Stimulated activated CD8-positive, alpha-beta memory T cell treated with anti-CD3 and anti-CD28 coated beads, Interleukin-12 subunit alpha, Interleukin-12 subunit beta, amount 100 ng/mL, for 1 hour (primary cell): ENCODE measurements around the gene MEX3C.

Experiments used
- DNase-seq: peaks from one replicate; pipeline ENCODE4 v3.0.0-alpha.2; 2020; ENCODE audit warnings: low read depth

MEX3C gene

DNA sequence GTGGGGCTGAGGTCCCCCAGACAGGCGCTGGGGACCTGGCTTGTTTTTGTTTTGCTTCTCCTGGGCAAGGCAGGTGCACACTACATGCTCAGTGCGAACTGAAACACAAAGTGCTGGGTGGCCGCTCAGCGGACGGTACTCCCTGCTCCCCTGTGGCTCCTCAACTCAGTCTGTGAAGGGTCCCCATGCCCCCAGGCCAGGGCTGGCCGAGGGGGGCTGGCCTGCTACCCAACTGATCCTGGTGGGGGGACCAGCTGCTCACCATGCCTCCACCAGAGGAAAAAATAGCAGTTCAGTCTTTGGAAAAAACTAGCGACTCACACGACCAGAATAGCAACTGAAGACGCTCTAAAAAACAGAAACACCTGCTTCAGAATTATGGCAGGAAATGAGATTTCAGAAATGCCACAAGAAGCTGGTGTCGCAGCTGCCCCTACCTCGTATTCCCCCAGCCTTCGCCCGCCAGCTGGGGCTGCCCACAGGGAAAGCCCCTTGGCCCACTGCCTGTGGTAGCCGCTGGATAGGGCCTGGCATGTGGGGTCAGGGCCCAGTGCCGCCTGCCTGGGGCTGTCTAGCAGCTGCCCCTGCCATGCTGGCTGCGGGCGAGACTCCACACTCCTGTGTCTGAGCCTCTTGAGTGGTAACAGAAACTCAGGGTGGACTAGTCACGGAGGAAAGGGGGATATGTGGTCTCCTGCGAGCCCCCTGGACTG, 43.7 kb downstream of the MEX3C start:
- peak; percentile 28 for DNase-seq

DNA sequence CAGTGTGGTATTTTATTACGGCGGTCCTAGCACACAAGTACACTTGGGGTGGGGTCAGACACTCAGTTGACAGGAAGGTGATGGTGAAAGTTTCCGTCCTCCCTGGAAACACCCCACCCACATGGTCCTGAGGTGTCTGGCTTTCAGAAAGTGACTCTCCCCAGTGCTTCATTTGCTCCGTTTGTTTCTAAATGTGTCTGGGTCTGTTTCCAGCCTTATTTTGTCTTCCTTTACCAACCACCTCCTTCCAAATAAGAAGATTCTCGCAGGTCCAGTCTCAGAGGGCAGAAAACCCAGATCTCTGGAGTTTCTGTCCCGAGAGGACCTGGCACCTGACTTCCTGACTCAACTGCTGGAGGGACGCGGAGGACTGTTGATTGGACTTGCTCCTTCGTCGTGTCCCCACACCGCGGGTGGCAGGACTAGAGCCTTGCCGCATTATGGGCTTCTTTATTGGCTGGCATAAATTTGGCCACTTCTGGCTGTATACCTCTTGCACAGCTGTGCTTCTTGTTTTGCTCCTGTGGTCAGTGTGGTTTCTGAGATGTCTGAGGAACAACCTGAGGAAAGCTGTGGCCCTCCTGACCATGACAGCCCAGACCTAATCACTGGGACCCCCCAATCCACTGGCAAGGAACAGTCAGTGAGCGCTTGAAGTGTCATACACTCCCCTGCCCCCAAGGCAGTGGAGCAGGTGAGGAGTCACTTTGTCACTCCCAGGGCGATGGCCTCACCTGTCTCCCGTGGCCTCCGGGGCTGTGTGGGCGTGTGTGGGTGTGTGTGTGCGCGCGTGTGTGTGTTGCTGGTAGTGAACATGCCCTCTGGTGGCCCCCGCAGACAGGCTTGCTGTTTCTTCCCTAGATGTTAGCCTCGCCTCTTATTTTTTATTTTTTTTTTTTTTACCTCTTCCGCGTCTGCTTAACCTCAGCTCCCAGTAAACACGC, 45.6 kb downstream of the MEX3C start:
- DNase-seq, result peak; percentile 61

DNA sequence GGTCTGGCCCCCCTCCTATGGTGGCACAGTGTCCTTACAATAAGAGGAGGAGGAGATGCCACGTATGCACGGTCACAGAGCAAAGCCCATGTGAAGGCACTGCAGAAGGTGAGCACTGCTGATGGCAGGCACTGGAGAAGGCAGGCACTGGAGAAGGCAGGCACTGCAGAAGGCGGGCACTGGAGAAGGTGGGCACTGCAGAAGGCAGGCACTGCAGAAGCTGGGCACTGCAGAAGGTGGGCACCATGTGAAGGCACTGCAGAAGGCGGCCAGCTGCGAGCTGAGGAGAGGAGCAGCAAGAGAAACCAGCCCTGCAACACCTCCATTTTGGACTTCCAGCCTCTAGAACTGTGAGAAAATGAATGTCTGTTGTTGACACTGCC, 46.3 kb downstream of the MEX3C start:
- no peak for DNase-seq

DNA sequence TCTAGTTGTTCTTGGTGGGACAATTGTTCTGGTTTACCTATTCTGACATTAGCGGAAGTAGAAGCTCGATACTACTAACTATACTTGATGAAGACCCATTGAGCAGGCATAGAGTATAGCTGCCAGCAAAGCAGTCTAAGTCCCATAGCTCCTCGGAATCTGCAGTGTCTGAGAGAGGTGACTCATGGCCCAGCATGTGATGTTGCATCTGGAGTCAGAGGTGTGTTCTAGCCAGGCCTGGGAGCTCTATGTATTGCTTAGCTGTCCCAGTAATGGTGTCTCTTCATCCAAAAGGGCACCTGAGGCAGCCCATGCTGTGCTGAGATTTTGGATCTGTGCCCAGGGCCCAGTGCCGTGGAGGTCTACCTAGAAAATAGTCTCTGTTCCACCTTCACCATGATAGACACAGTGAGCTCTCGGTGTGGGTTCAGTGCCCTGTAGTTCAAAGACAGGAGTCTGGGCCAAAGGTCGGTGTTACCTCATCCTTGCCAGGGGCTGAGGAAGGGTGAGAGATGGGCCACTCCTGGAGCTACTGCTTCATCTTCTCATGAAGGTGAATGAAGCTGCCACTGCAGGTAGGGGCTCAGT, 47.3 kb downstream of the MEX3C start:
- no peak for DNase-seq

DNA sequence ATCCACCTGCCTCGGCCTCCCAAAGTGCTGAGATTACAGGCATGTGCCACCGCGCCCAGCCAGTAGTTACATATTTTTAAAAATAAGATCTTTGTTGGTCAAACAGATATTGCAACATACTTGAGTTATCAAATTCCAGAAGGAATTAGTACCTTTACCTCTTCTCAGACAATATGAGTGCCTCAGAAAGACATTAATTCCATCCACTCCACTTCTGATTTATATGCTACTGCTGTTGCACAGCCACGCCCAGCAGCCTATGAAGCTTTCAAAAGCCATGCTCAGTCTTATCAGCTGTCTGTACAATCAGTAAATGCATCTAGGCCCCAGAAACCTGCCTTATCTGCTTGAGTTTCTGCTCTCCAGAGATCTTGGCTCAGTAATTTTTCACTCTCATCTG, 47.8 kb downstream of the MEX3C start:
- DNase-seq, result no peak

DNA sequence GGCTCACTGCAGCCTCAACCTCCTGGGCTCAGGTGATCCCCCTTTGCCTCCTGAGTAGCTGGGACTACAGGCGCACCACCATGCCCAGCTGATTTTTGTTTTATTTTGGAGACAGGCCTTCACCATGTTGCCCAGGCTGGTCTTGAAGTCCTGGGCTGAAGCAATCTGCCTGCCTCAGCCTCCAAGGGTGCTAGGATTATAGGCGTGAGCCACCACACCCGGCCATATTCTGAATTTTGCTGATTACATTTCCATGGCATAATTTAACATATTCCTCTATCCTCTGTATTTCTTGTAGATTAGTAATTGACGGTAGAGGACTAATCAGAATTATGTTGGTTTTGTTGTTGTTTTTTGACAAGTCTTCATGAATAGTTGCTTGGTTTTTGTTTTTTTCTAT, 50.6 kb downstream of the MEX3C start:
- DNase-seq, result no peak

DNA sequence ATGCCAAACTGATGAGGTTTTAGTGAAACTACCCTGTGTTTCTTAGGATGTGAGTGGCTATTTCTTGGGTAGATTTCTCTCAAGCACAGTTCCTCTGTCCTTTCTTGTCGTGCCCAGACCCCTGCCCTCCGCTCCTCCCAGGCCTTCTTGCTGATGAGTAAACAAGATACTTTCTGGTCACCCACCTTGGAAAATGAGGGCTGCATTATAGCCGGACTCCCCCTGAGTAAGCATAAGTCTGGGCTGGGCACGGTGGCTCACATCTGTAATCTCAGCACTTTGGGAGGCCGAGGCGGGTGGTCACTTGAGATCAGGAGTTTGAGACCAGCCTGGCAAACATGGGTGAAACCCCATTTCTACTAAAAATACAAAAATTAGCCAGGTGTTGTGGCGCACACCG, 58.5 kb downstream of the MEX3C start:
- no peak for DNase-seq

DNA sequence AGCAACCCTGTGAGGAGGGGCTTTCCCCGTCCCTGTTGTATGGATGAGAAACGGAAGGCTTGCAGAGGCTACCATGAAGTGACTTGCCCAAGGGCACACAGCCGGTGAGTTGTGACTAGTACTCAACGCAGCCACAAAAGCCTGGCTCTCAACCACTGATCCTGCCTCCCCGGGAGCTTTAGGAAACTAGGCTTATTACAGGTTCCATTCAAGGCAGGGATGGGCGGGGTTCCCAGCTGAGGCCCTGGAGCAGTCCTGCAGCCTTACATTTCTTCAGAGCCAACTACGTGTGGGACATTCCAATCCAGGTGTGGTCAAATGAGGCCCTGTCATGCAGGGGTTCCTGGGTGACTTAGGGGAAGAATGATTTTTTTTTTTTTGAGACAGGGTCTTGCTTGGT, 59.6 kb downstream of the MEX3C start:
- no peak for DNase-seq

DNA sequence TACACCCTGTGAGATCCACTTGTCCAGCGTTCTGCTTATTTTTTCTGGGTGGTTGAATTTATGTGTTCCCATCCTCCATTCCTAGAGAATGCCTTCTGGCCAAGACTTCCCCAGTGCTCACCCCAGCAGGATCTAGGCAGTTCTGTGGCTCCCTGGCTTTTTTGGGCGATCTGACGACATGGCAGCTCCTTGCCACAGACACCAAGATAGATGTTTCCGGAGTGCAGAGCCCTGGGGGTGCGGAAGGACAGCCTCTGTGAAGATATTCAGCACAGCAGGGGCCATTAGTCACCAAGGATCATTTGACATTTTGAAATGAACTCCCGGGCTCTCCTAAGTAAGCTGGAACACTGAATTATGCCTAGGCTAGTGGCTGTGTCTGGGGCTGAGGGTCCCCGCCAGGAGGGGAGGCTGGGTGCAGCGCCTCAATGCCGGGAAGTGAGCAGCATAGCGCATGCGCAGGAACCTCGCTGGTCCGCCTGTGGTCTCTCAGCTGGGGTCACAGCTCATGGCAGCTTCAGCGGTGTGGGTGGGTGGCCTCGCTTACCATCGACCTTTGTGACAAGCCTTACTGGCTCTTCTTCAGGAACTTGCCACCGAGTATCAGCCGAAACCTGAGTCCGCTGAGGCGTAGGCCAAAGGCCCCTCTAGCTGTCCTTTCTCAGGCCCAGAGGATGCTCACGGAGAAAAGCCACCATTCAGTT, 60.3 kb downstream of the MEX3C start:
- no peak for DNase-seq

DNA sequence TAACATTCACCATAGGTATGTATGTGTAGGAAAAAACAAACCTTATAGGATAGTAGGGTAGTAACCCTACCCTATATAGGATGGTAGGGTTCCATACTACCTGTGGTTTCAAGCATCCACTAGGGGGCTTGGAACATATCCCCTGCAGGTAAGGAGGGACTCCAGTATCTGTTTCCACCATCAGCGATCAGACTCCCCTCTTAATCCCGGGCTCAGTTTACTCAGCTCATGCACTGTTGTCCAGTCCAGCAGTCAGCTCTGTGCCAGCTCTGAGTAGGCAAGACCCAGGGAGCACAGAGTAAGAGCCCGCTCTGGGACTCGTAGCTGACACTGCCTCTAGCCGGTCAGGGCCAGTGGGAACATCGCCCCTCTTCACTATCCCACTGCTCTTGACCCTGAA, 61.7 kb downstream of the MEX3C start:
- DNase-seq, result no peak

DNA sequence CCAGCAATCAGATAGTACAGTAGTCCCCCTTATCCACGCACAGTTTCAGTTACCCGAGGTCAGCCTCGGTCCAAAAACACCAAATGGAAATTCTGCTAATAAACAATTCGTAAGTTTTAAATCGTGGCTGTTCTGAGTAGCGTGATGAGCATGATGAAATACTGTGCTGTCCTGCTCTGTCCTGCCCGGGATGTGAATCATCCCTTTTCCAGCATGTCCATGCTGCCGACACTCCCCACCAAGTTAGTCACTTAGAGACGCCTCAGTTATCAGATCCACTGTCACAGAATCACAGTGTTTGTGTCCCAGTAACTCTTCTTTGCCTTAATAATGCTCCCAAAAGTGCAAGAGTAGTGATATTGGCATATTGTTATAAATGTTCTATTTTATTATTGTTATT, 62.1 kb downstream of the MEX3C start:
- DNase-seq, result no peak

DNA sequence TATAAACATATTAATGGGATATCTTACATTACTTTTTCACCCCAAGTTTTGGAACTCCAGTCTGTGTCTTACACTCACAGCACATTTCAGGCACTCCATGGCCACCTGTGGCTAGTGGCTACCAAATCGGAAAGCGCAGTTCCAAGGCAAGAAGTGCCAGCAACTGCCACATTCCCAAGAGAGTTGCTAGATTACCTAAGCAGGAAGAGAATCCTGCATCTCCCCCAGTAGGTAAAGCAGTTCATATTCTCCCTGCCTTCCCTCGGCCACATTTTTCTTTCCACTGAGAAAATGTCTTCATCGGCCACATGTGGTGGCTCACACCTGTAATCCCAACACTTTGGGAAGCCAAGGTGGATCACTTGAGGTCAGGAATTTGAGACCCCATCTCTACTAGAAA, 62.8 kb downstream of the MEX3C start:
- DNase-seq, result no peak

DNA sequence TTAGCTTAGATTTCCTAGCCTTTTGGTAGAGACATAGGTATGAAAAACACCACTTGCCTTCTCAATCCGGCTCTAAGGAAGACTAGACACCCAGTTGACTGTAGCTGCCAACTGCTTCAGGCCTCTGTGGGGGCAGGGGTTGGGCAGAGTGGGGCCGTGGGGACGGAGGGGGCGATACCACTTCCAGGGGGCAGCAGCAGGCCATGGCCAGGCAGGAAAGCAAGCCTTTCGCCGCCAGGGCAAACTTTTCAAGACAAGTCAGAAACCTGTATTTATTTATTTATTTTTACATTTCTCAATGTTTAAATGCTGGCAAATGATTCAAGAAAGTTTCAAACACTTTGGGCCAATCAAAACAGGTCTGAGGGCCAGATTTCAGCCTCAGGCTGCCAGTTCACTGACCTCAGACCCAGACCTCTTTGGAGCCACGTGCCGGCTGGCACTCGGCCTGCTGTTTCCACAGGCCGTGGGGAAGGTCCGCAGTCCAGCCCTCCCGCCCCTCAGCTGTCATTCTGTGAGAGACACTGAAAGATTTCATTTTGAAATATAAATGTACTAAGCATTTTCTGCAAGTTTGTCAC, 63.8 kb downstream of the MEX3C start:
- no peak for DNase-seq

DNA sequence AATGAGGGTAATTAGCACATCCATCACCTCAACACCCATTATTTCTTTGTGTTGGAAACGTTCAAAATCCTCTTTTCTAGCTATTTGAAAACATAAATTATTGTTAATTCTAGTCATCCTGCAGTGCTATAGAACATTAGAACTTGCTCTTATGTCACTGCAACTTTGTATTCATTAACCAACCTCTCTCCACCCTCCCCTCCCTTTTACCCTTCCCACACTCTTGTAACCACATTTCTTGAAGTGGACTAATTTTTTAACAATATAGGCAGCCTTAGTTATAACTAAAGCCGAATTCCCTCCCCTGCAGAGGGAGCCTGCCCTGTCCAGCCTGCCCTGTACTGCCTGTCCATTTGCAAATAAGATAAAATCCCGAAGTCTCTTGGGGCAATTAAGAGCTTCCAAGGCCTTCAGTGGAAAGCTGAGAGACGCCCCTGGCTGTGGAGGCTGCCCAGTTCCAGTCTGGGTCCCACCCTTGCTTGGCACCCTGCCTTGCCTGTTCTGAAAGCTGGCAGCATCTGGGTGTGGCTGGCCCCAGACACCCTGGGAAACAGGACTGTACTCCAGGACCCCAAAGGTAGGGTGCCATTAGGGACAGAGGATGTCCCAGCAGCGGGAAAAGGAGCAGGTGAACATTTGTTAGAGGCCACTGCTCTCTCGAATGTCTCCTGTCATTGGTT, 65.1 kb downstream of the MEX3C start:
- DNase-seq, result no peak

DNA sequence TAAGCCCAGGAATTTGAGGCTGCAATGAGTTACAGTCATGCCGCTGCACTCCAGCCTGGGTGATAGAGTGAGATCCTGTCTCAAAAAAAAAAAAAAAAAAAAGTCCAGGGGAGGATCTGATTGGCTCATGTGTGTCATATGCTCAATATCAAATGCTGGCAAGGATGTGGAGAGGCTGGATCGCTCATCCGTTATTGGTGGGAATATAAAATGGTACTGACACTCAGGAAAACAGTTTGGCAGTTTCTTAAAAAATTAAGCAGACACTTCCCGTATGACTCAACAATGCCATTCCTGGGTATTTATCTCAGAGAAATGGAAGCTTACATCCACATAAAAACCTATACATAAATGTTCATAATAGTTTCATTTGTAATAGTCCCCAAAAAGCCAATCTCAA, 68.9 kb downstream of the MEX3C start:
- no peak for DNase-seq

DNA sequence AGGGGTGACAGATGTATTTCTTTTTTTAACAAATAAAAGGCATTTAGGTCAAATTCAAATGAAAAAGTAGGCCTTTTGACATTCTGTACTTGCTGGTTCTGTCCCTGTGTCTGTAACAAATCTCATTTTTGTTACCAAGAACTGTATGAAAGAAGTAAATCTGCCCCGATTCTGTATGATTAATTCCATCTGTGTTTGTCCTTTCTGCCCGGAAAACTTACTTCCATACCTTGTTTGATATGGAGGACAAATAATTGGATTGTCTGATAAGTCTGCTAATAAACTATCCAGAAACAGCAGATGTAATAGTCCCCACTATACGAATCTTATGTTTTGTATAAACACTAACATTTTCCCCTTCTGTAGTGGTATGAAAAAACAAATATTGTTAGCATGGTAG, 69.8 kb downstream of the MEX3C start:
- DNase-seq, result no peak

DNA sequence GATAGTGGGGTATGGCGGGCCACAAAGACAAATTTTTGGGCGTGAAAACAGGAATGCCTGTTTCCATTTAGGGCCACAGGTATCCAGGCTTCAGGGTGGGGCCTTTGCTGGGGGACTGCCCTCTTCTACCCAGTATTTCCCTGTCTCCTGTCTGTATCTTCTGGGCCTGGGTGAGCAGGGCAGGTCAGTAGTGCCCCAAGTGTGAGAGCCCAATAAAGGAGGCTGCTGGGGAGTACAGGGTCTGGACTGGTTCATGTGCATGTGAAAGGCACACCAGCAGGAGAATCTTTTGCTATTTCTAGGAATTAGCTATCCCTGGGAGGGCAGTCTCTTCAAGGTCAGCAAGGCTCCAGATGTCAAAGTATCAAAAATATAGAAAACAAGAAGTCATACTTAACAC, 71.5 kb downstream of the MEX3C start:
- DNase-seq, result no peak
